DMS 273 (cell line): ENCODE data around the gene GLB1L3.
"Not testable (repeated sequence)": the region's sequence is repeated elsewhere in the genome, so short reads cannot be mapped to it uniquely, and the experiment has no call there.

Experiments
- DNase-seq: peaks from one replicate; lab custom pipeline; 2025; ENCODE audit not compliant: unreplicated experiment; lab: John Stamatoyannopoulos, UW

Gene GLB1L3

DNA sequence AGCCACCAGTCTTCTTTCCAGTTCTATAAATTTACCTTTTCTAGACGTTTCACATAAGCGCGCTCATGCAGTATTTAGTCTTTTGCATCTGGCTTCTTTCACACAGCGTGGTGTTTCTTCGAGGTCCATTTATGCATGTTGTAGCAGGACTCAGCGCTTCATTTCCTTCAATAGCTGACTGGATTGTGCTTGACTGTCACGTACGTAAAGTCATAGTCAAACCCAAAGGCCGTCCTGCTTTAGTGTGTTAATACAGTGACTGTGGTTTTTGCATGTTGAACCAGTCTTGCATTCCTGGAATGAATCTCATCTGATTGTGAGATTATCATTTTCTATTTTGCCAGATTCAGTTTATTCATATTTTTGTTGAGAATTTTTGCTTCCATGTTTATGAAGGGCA is 18.5 kb downstream of the GLB1L3 start:
- no peak for DNase-seq

DNA sequence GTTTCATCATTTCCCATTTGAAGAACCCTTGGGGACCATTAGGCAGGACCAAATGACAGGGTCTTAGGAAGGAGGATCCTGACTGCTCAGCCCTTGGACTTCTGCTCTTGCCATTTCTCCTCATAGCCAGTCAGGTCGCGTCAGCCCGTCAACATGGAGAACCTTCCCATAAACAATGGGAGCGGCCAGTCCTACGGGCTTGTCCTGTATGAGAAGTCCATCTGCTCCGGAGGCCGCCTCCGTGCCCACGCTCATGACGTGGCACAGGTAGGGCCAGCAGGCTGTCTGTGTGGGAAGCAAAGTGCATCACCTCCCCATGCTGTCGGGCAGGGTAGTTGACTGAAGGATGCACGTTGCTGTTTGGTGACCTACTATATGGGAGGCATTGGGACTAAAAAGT is 36.0 kb downstream of the GLB1L3 start:
- no peak for DNase-seq

DNA sequence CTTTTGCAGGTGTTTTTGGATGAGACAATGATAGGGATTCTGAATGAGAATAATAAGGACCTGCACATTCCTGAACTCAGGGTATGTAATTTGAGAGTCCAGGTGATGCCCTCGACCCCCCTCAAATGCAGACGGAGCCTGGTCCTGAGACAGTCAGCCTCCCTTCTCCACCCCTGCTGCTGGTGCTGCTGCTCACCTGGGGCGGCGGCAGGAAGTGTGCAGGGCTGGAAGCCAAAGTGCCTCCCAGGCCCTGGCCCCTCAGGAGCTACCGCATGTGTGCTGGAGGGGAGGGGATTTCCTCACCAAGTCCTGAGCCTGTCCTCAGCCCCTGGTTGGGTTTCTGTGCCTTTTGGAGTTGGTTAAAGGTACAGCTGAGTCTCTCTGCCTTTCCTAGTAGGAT is 36.6 kb downstream of the GLB1L3 start:
- DNase-seq, result no peak

DNA sequence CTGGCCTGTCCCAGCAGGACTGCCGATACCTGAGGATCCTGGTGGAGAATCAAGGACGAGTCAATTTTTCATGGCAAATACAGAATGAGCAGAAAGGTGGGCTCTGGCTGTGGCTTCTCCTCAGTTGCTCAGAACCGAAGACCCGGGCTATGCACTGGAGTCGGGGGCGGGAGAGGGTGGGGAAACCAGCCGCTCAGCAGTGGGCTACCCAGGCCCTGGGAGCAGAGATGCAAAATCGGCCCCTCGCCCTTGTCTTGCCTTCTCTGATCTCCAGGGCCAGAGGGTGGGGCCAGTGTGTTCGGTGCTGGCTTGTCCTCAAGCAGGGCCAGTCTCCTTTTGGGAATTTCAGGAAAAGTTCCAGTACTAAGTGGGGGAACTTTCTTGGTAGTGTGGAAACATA is 37.2 kb downstream of the GLB1L3 start:
- DNase-seq, result no peak

DNA sequence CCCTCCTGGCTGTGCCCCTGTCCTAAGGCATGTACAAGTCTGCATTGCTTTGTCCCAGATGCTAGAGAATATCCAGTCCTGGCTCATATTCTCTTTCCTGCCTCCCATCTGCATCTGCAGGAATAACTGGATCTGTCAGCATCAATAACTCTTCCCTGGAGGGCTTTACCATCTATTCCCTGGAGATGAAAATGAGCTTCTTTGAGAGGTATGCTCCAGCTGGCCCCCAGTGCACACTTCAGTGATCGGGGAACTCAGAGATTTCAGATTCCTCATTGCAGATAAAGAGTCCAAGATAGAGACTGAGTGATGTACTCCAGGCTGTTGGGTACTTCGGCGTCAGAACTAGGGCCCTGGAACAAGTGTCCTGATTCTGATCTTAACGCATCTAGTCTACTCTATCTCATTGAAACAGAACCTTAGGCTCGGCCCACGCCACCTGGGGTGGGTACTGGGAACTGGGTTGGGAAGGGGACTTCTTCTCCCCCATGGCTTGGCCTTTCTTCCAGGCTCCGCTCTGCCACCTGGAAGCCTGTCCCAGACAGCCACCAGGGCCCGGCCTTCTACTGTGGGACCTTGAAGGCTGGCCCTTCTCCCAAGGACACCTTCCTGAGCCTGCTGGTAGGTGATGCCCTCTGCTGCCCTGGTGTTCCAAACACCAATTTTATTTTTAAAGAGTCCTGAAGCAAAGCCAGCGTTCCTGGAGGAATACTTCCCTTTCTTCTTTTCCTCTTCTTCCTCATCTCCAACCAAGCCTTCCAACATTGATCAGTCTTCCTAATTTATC is 37.8 kb downstream of the GLB1L3 start:
- peak; percentile 13 for DNase-seq

DNA sequence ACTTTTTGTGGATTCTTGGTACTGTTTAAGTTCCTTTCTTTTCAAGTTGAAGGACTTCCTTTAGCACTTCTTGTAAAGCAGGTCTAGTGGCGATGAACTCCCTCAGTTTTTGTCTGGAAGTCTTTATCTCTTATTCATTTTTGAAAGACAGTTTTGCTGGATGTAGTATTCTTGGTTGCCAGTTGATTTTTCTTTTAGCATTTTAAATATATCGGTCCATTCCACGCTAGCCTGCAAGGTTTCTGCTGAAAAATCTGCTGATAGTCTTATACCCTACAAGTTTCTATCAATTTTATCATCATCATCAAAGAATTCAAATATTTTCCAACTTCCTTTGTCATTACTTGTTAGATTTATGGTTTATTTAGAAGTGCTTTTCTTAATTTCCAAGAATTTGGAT is 40.9 kb downstream of the GLB1L3 start:
- DNase-seq, result no peak

DNA sequence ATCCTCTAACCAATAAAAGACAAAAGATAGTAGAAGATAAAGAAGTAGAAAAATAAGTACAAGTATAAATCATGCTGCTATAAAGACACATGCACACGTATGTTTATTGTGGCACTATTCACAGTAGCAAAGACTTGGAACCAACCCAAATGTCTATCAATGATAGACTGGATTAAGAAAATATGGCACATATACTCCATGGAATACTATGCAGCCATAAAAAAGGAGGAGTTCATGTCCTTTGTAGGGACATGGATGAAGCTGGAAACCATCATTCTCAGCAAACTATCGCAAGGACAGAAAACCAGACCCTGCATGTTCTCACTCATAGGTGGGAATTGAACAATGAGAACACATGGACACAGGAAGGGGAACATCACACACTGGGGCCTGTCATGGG is 45.2 kb downstream of the GLB1L3 start:
- not testable (repeated sequence) for DNase-seq

DNA sequence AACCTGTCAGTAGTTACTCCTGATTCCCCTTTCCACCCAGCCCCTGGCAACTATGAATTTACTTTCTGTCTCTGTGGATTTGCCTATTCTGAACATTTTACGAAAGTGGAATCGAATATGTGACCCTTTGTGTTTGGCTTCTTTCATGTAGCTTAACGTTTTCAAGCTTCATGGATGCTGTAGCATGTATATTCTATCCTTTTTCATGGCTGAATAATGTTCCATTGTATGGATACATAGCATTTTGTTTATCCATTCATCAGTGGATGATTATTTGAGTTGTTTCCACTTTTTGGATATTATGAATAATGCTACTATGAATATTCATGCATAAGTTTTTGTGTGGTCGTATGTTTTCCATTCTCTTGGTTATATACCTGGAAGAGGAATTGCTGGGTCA is 46.4 kb downstream of the GLB1L3 start:
- no peak for DNase-seq

DNA sequence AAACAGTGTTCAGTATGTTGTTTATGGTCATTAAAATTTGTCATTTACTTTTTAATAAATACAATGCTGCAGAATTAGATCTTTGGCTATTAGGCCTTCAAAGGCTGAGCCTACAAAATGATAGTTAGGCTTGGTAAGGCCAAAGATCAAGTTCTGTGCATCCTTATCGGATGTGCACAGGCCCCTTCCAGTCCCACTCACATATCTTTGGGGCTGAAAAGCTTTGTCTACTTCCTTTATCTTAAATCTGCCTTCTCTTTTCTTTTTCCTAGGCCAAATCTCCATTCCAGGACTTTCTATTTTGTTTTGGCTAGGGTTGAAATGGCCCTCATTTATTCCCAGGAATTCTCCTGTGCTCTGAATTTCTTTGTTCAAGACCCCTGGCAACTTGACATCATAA is 52.3 kb downstream of the GLB1L3 start:
- no peak for DNase-seq

DNA sequence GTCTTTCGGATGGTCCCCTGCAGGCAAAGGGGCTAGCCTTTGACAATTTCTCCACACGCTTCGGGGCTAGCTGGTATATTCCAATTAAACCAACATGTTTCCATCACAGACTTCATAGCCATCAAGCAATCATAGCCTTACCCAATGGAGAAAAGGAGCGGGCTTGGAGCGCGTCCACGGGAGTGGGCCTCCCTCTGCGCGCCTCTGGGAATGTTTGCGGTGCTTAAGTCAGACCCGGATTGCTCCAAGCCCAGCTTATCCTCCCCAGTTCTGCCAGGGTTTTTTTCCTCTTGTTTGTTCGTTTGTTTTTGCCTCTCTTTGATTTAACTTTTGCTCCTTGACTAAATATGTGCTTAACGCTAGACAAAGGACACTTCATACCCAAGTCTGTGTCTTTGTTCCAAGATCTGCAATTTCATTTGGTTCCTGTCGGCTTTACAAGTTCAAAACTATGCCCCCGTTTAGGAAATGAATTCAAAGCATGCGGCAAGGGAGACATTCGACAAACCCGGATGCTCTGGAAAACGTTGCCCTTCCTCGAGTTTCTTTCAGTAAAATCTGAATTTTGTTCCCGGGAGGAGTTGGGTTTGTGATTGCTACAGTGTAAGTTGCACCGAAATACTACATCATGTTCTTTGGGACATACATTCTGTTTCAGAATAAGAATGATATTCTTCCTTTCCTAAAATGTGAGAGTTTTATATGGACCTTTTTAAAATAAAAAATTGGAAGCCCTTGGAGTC is 54.6 kb downstream of the GLB1L3 start:
- no peak for DNase-seq

DNA sequence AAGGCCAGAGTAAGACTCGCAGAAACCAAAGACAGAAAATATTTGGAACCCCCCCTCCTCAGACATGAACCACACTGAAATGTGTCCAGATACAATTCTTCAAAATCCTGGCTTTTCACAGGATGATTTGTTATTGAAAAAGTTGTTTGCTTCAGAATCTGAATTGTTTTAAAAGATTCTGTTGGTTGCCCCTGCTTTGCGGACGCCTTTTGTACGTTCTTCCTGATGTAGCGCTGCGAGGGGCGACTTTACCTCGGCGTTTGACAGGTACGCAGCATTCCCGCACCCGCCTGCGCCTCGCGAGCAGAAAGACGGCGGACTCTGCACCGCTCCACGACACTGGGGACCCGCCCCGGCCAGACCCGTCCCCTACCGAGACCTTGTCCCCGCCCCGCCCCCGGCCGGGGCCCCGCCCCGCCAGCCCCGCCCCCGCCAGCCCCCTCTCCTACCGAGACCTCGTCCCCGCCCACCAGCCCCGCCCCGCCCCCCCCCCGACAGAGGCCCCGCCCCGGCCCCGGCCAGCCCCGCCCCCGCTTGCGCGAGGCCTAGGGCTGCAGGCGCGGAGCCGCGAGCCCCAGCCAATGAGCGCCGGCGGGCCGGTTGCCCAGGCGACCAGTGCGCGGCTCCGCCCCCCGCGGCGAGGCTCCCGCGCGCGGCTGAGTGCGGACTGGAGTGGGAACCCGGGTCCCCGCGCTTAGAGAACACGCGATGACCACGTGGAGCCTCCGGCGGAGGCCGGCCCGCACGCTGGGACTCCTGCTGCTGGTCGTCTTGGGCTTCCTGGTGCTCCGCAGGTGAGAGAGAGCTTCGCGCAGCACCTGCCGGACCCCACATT is 55.4 kb downstream of the GLB1L3 start, which contains the start of gene GLB1L2:
GLB1L2 (plus strand) TSS at position 635 of the 835 bp plus-strand sequence; CDS start at position 709, 74 bp downstream.
- DNase-seq, result peak; percentile 86

DNA sequence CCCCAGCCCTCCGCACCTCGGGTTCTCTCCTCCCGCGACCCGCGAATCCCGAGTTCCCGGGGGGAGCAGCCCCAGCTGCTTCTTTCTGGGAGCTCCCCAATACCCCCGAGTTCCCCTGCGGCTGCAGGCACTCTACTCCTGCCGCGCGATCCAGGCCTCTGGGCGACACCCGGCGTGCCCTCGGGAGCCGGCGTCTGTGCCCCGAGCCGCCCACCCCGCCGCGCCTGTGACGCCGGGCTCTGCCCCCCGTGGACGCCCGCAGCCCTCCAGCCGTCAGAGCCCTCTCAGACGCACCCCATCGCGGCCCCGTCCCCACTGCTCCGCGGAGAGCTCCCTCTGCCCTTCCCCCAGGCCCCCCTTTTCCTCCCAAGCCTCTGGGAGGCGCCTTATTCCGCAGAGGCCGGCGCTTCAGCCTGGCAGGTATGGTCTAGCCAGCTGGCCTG is 56.0 kb downstream of the GLB1L3 start:
- peak; percentile 59 for DNase-seq

DNA sequence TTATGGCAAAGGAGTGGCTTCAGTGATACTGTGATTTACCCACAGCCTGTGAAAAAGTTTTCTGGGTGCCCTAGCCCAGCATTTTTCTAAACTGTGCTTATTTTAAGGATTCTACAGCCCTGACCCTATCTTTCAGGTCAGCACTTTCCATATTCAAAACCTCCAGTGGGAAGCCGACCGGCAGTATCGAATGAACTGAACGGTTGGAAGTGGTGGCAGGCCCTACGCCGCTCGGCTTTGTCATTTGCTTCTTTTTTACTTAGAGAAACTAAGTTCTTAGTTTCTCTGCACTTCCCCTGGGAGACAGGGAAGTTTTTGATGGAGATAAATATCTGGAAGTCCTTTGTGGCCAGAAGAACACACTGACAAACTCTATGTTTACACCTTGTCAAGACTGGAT is 56.6 kb downstream of the GLB1L3 start:
- no peak for DNase-seq

DNA sequence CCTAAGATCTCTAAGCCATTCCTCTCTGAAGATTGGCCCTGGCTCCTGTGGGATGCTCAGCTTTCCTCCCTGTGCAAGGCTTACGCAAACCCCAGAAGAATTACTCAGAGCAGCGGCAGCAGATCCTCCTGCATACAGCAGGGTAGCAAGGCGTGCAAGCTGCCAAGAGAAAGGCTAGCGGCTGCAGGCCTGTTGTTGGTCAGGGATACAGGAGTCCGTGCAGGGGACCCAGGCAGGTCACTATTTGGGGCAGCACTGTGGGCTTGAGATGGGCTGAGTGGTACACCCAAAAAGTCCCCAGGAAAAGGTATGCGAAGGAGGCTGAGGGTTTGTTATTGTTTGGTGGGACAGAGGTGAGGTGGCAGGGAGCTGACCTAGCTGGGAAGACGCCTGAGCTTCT is 57.1 kb downstream of the GLB1L3 start:
- no peak for DNase-seq

DNA sequence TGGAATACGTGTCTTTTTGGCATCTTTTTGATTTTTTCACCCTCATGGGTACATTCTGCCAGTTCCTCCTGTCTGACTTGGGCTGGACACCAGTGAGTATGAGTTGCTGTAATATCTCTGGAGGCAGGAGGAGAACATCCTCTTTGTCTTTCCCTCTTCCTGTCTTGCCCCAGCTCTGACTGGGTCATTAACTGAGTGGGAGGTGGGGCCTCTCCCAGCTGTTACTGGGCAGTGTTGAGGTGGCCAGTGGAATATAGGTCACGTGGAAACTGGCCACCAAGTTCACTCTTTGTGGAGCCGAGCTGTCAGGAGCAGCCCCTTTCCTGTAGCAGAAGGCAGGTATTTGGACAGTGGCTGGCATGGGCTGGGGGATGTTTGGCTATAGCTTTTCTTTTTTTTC is 57.8 kb downstream of the GLB1L3 start:
- DNase-seq, result no peak

DNA sequence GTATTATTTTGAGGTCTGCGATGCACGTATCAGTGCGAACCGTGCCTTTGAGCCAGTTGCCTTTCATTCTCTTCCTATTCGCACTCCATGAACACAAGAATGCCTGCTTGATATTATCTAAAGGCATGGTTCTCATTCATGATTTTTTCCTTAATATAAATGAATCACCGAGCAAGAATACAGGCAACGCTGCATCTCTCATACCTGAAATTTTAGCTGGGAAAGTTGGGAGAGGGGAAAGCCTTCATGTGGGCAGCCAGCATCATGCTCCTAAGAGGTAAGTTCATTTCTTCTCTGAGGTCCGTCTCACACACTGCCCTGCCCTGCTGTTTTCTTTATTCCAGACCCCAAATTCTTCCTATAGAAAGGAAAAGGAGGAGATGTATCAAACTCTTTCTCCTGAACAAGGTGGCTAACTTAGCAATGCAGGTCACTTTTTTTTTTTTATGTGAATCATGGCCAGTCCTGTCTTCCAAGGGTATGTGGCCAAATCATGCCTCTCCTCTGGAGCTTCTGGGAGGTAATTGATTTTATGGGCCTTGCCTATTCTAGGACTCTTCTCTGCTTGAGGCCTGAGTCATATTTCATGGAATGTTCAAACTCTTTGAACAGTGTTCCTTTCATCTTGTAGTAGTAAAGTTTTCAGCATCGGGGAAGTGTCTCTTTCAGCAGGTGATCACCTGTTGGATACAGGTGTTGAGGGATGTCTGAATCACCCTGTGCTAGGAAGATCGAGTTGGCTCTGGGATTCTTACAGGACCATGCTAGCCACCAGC is 58.8 kb downstream of the GLB1L3 start:
- DNase-seq, result no peak

DNA sequence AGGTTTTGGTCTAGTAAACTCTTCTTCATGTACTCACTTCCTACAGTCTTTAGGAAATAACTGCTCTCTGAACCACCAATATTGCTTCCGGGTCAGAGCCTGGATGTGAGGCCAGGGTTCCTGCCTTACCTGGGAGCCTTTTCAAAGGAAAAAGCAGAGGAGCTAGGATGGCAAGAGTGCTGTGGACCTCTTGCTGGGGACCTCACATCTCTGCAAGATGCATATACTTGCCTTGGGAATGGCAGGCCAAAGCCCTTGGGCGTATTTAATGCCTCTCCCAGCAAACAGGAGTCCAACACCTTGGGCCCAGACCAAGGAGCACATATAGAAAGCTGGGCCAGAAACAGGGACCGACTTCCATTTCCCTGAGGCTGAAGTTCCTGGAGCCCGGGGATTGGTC is 60.9 kb downstream of the GLB1L3 start:
- no peak for DNase-seq

DNA sequence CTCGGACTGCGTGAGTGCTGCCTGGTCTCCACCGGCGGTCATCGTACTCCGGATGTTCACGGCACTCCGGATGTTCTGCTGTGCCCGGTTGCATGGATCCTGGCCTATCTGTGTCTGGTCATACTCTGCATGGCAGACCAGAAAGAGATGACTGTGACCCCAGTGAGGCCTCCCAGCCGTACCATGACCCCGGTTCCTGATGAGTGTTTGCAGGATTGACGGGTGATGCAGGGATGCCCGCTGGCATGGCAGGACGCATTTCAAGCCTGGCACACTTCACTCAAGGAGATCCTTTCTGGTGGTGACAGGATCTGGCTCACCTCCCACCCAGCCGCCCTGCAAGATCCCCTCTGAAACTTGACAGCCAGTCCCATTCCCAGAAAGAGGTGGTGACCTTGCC is 61.9 kb downstream of the GLB1L3 start:
- no peak for DNase-seq

DNA sequence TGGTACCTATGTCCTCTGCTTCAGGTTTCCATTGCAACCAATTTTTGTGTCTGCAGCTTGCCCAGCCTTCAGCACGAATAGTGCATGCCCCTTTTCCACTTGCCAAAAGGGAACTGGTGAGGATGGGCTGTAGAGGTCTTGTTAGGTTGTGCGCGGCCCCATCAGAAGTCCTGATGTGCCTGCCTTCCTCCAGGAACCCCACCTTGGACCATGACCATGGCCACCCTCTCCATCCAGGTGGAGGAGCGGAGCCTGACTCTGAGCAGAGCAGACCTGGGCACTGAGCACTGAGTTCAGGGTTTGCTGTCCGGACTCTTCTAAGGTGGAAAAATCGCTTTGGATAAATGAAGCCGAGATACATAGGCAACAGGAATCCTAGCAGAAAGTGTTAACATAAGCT is 62.5 kb downstream of the GLB1L3 start:
- DNase-seq, result no peak

DNA sequence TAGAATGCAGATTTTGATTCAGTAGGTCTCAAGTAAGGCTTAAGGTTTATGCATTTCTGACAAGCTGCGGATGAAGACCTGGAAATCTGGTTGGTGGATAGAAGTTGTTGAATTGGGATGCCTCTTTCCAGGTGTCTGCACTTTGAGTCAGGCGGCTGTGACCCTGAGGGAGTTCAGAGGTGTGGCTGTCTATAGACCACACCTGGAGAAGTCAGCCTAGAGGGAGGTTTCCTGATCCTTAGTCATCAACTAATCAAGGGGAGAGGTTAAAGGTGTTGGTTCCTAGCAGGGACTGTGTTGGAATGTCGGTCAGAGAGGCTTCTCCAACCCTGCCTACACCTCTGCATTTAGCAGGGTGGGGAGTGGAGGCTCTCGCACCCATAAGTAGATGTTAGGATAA is 63.6 kb downstream of the GLB1L3 start:
- no peak for DNase-seq
